ENCODE data around the gene EBF3.

EBF3 gene

DNA sequence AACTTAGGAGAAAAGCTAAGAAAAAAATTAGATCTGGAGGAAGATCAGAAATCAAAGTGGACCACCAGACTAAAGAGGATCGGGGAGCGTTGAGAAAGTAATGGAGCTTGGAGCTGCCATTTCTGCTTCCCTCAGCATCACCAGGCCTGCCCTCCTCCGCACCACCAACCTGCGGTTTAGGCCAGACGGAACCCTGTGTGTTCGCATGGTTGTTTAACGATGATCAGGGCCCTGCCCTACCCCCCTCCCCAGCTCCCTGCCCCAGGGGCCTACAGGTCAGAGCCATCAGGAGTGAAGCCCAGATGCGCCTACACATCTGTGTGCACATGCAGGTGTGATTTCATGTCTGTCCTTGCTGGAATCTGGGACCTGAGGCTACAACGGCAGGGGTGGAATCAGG, 45.7 kb downstream of the EBF3 start:
- no peak for DNase-seq (ENCODE audit: insufficient read length, low spot score)
- TF ChIP-seq, protein P1, sequence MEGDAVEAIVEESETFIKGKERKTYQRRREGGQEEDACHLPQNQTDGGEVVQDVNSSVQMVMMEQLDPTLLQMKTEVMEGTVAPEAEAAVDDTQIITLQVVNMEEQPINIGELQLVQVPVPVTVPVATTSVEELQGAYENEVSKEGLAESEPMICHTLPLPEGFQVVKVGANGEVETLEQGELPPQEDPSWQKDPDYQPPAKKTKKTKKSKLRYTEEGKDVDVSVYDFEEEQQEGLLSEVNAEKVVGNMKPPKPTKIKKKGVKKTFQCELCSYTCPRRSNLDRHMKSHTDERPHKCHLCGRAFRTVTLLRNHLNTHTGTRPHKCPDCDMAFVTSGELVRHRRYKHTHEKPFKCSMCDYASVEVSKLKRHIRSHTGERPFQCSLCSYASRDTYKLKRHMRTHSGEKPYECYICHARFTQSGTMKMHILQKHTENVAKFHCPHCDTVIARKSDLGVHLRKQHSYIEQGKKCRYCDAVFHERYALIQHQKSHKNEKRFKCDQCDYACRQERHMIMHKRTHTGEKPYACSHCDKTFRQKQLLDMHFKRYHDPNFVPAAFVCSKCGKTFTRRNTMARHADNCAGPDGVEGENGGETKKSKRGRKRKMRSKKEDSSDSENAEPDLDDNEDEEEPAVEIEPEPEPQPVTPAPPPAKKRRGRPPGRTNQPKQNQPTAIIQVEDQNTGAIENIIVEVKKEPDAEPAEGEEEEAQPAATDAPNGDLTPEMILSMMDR (IDR thresholded peaks at IDR 0.05; ENCODE audit: insufficient read depth, missing control alignments), result no peak
- no peak for FAIRE-seq

GRCh38 chr10:129917936-129918335, 46.1 kb downstream of the EBF3 start:
- DNase-seq (ENCODE audit: insufficient read length, low spot score) (no peak), FAIRE-seq (no peak)
- TF ChIP-seq, protein P1 (IDR thresholded peaks at IDR 0.05; ENCODE audit: insufficient read depth, missing control alignments), result no peak

- TF ChIP-seq, protein P1 (IDR thresholded peaks at IDR 0.05; ENCODE audit: insufficient read depth, missing control alignments), result no peak
- FAIRE-seq (no peak), DNase-seq (ENCODE audit: insufficient read length, low spot score) (no peak)
Observed at GRCh38 chr10:129916506-129916995, 47.5 kb downstream of the EBF3 start.

DNA sequence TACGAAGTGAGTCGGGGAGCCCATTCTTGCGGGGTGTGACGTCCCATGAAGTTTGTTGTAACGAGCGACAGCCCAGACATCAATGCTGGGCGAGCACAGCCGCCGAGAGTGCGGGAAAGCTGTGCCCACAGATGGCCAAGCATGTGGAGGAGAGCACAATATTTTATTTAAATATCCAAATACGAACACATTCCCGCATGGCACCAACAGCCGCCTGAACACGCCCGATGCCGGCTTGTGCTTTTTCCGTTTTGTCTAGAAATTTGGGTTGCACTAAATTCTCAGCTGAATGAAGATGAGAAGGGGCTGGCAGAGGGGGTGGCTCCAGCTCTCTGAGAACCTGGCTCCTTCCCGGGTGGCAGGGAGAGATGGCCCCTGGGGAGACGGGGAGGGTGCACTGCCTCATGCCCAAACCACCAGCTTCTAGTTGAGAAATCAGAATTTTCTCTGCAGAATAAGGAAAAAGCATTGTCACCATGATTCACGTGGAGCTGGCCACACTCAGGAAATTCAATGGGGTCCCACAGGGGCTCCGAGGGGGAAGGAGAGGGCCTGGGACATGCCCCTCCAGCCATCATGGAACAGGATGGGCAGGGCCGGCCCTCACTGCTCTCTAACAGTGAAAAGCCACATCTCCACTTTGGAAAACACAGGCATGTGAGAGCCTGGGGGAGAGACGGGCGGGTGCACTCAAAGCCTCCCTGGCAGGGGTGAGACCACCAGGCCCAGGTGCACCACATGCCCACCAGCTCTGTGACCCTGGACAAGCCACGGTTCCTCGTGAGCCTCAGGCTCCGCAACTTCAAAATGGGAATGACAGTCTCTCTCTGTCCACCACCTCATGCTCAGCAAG, 48.3 kb downstream of the EBF3 start:
- DNase-seq (ENCODE audit: insufficient read length, low spot score), result no peak
- TF ChIP-seq, protein P1 (IDR thresholded peaks at IDR 0.05; ENCODE audit: insufficient read depth, missing control alignments), result no peak
- FAIRE-seq, result no peak

GRCh38 chr10:129914960-129915359, 49.1 kb downstream of the EBF3 start:
- no peak for FAIRE-seq
- no peak for DNase-seq (ENCODE audit: insufficient read length, low spot score)

DNA sequence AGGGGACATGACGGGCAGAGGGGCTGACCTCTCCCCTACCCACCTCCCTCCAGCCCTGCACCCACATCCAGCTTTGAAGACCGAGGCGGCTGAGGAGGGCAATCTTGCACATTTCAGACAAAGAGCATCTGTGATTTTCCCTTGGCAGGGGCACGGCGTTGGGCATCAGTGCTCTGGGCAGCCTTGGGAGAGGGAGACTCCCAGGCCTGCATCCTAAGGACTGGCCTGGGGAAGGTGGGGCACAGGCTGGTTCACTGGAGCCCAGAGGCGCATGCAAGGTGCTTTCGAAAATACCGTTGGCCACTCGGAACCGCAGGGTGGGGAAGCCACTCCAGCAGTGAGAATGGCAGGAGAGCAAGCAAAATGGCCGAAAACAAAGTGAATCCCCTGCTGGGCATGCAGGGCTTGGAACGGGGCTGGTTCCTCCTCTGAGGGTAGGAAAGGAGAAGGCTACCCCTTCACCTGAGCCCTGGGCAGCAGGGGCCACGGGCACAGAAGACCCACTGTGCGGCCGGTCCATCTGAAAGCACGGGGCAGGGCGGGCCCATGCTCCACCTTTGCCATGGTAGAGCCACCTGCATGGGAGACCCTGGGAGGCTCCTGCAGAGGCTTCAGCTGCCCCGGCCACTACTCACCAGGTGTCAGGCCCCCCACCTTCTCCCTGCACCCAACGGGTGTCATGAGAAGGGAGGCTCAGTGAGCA, 49.8 kb downstream of the EBF3 start:
- FAIRE-seq (no peak), DNase-seq (ENCODE audit: insufficient read length, low spot score) (no peak)
- TF ChIP-seq, protein P1 (IDR thresholded peaks at IDR 0.05; ENCODE audit: insufficient read depth, missing control alignments), result no peak

More at GRCh38 chr10:129914960-129915359, 49.1 kb downstream of the EBF3 start:
- TF ChIP-seq, protein P1 (IDR thresholded peaks at IDR 0.05; ENCODE audit: insufficient read depth, missing control alignments), result no peak

All from D721Med (cell line).